HG02885 (cell line): ENCODE results near the gene CNTN5.
"Not testable (repeated sequence)": the region's sequence is repeated elsewhere in the genome, so short reads cannot be mapped to it uniquely, and the experiment has no call there.

Experiments used
- ATAC-seq: cut with Tn5 transposase; IDR thresholded peaks from one replicate; pipeline ENCODE4 v1.9.1; 2021; ENCODE audit warnings: mild to moderate bottlenecking; ENCODE audit not compliant: unreplicated experiment, poor library complexity

The CNTN5 gene

DNA sequence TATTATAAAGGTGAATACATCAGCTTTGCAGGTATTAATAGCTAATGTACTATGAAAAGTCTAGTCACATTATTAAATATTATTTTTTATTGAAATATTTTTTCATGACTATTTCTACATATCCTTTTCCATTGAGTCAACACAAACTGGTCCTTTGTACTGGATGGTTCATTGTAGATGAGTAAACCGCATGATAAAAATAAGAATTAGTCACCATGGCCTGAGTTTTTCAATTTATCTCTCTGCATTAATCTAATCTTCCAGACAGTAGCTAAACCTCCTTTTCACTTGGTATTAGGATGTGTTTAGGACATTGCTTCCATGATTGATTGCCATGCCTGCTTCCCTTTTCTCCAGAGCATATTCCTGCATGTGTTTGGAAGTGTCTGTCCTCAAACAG is 1227.0 kb downstream of the CNTN5 start:
- ATAC-seq, result no peak

DNA sequence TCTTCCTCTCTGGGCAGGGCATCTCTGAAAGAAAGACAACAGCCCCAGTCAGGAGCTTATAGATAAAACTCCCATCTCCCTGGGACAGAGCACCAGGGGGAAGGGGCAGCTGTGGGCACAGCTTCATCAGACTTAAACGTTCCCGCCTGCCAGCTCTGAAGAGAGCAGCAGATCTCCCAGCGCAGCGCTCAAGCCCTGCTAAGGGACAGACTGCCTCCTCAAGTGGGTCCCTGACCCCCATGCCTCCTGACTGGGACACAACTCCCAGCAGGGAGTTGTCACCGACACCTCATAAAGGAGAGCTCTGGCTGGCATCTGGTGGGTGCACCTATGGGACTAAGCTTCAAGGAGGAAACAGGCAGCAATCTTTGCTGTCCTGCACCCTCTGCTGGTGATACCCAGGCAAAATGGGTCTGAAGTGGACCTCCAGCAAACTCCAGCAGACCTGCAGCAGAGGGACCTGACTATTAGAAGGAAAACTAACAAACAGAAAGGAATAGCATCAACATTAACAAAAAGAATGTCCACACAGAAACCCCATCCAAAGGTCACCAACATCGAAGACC is 1236.6 kb downstream of the CNTN5 start:
- ATAC-seq, result not testable (repeated sequence)

- ATAC-seq, result no peak
Observed at GRCh38 chr11:100269516-100269915, 1248.8 kb downstream of the CNTN5 start.

DNA sequence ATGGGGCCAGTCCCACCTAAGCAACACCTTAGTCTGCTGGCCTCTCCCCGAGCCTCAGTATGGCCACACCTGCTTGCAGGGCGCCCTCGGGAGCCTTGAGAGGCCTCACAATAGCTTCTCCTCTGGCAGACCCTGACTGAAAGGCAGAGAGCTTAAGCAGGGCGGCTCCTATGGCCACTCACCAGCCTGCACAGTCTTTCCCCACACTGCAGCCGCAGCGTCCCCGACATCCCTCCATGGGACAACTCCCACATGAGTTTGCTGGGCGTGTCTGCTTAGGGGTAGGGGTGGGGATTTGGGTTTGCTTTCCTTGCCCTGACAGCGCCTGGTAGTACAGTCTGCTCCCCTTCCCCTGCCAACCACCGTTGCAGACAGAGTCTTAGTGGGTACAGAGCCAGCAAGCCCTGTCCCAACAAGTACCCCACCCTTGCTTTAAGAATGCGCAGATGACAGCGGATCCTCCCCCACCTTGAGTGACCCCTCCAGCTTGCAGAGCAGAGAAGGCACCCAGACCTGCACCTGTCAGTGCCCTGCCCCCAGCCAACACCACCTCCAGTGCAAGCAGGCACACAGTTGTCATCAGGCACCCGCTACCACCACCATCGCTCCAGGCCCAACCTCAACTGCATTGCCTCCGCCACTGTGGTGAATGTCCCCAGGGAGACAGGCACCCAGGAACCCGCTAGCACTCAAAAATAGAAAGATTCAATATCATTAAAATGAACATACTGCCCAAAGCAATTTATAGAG is 1252.5 kb downstream of the CNTN5 start:
- ATAC-seq, result no peak

- ATAC-seq, result not testable (repeated sequence)
Observed at GRCh38 chr11:100274466-100274865, 1253.7 kb downstream of the CNTN5 start.

GRCh38 chr11:100294748-100295147 is 1274.0 kb downstream of the CNTN5 start:
- ATAC-seq, result no peak

DNA sequence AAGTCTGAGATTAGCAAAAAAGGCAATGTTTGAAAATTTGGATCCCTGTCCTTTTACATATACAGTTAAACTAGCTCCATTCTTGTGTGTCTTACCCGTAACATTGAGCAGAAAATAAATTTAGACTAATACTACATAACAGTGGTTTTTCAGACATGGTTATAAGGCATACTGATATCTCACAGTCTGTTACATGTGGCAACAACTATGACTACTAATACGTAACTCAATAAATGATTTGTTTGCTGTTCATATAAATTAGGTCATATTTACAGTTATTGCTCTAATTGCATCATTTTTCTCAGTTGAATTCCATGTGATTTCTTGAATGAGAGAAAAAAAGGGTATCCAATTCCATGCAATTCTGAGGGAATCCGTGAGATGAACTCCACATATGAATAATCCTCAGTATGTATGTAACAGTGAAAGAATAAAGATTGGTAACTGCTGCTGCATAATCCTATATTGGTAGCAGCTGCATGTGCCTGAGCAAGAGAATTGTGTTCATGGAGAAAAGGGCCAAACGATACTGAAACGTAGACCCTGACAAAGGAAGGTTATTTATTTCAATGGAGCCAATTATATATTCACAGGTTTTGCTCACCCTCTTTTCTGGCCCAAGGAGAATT is 1275.4 kb downstream of the CNTN5 start:
- ATAC-seq, result no peak

GRCh38 chr11:100297516-100297915 is 1276.8 kb downstream of the CNTN5 start:
- no peak for ATAC-seq

DNA sequence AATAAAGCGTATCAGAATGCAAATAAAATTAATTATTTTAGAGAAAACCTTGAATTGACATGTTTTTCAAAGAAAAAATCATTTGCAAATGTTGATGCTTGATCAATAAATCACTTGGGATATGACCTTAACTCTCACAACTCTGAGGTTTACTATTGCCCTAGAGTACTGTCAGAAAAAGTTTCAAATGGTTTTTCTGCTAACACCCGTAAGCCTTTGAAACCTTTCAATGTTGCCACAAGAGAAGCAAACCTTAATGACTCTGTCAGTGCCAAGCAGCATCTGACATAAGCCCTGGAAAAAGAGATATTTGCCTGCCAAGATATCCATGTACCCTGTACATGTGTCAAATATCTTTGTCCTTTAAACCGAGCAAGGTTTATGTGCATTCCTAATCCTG is 1282.1 kb downstream of the CNTN5 start:
- ATAC-seq, result no peak

GRCh38 chr11:100303897-100304296 is 1283.1 kb downstream of the CNTN5 start:
- ATAC-seq, result no peak

DNA sequence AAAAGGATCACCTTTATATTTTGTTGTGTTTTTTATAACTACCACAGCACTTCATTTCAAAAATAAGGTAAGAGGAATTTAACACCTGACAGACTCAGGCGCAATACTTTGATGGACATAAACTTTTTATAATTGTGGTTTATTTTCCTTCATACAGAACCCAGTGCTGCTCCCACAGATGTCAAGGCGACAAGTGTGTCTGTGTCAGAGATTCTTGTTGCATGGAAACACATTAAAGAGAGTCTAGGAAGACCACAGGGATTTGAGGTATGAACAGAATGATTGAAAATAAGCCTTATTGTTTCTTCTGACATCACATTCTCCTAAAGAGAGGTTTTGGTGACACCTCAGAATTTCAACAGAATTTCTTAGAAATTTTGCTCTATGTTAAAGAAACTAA is 1287.5 kb downstream of the CNTN5 start:
- ATAC-seq, result no peak

GRCh38 chr11:100315946-100316345 is 1295.2 kb downstream of the CNTN5 start:
- no peak for ATAC-seq

- no peak for ATAC-seq
Observed at GRCh38 chr11:100316952-100317351, 1296.2 kb downstream of the CNTN5 start.

GRCh38 chr11:100319691-100320090 is 1298.9 kb downstream of the CNTN5 start:
- no peak for ATAC-seq

DNA sequence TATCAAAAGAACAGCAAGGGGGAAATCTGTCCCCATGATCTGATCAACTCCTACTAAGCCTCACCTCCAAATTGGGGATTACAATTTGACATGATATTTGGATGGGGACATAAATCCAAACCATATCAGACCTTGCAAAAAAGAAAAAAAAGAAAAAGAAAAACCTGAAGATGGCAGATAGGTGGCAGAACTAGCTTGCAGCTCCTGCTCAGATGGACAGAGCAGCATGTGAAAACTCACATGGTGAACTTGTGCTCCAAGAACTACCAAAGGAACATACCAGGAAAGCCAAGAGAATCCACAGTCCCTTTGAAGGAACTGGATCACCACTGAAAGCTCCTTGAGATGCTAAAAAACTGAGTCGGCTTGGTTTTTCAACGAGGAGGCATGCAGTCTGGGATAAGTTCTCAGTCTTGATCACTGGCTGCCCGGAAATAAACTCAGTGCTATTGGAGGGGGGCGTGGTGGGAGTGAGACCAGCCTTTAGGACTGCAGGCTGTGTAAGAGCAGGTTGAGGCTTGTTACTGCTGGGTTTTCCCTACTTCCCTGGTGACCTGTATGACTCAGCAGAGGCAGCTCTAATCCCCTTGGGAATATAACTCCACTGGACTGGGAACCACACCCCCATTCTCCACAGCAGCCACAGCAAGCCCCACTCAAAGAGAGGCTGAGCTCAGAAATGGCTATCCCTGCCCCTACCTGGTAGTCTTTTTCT is 1308.0 kb downstream of the CNTN5 start:
- no peak for ATAC-seq

- ATAC-seq, result no peak
Observed at GRCh38 chr11:100329352-100329751, 1308.6 kb downstream of the CNTN5 start.

- no peak for ATAC-seq
Observed at GRCh38 chr11:100336873-100337272, 1316.1 kb downstream of the CNTN5 start.

GRCh38 chr11:100338144-100338840 is 1317.5 kb downstream of the CNTN5 start:
- no peak for ATAC-seq

DNA sequence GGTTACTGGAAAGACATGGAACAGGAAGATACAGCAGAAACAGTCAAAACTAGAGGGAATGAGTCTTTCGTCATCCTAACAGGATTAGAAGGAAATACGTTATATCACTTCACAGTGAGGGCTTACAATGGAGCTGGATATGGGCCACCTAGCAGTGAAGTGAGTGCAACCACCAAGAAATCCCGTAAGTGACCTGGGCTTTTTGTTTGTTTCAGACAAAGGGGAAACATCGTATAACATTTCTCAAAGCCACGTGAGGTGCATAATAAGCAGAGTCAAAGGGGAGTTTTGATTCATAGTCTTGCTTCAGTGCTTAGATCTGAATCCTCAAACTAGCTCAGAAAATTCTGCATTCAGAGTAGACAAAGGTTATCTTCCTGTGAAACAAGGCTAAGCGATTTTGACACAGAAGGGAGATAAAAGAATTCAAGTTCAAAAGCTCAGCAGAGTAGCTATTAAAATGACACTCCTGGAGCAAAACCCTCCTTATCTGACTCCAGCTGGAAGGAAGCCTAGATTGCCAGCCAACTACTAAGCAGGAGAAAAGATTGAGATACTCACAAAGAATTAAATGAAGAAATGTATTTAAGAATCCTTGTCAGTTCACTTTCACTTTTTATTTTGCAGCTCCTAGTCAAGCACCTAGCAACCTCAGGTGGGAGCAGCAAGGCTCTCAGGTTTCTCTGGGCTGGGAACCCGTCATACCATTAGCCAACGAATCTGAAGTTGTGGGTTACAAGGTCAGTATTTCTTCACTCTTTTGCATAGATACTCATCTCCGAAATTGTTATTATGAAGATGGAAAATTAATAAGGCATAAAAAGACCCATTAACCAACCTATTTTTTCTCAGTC is 1319.9 kb downstream of the CNTN5 start:
- no peak for ATAC-seq

GRCh38 chr11:100353083-100353482 is 1332.3 kb downstream of the CNTN5 start:
- no peak for ATAC-seq
